Activated naive CD8-positive, alpha-beta T cell (primary cell): ENCODE results near the gene LYG1.
"Not testable (repeated sequence)": the region's sequence is repeated elsewhere in the genome, so short reads cannot be mapped to it uniquely, and the experiment has no call there.

Source experiments
- H3K27ac Mint-ChIP-seq: one replicate; pipeline ENCODE4 v1.8.0; 2021; ENCODE audit warnings: mixed read lengths
- H3K27me3 Mint-ChIP-seq: one replicate; pipeline ENCODE4 v1.8.0; 2021; ENCODE audit warnings: mixed read lengths
- H3K36me3 Mint-ChIP-seq: one replicate; pipeline ENCODE4 v1.8.0; 2021; ENCODE audit warnings: mixed read lengths
- H3K4me1 Mint-ChIP-seq: one replicate; pipeline ENCODE4 v1.8.0; 2021; ENCODE audit warnings: low read depth, mixed read lengths
- H3K4me3 Mint-ChIP-seq: one replicate; pipeline ENCODE4 v1.8.0; 2021; ENCODE audit warnings: mild to moderate bottlenecking, mixed read lengths
- H3K9me3 Mint-ChIP-seq: one replicate; pipeline ENCODE4 v1.8.0; 2021; ENCODE audit warnings: low read depth, mixed read lengths

Gene LYG1

GRCh38 chr2:99299580-99299979, 1.4 kb downstream of the LYG1 start:
- Mint-ChIP-seq H3K27me3 (no peaks in the 10 kb centered on the region), H3K4me1 (no peaks in the 10 kb centered on the region), H3K9me3 (peaks cover 5% of the 10 kb centered on the region), H3K27ac (no peak overlapping the region), H3K4me3 (no peak overlapping the region), H3K36me3 (peaks cover 24% of the 10 kb centered on the region)

GRCh38 chr2:99297994-99298393, 3.0 kb downstream of the LYG1 start:
- peaks cover 5% of the 10 kb centered on the region for H3K9me3 Mint-ChIP-seq
- no peak overlapping the region for H3K4me3 Mint-ChIP-seq
- no peak overlapping the region for H3K27ac Mint-ChIP-seq
- no peaks in the 10 kb centered on the region for H3K27me3 Mint-ChIP-seq
- peaks cover 20% of the 10 kb centered on the region for H3K36me3 Mint-ChIP-seq
- H3K4me1 Mint-ChIP-seq, result no peaks in the 10 kb centered on the region

- Mint-ChIP-seq H3K36me3 (peaks cover 22% of the 10 kb centered on the region), H3K4me1 (no peaks in the 10 kb centered on the region), H3K9me3 (peaks cover 2% of the 10 kb centered on the region), H3K27ac (no peak overlapping the region), H3K4me3 (no peak overlapping the region), H3K27me3 (no peaks in the 10 kb centered on the region)
These were observed 15.5 kb downstream of the LYG1 start for GRCh38 chr2:99285526-99285925.

- Mint-ChIP-seq H3K4me3 (no peak overlapping the region), H3K36me3 (peaks cover 36% of the 10 kb centered on the region), H3K27me3 (no peaks in the 10 kb centered on the region), H3K27ac (no peak overlapping the region), H3K9me3 (peaks cover 12% of the 10 kb centered on the region), H3K4me1 (no peaks in the 10 kb centered on the region)
These were observed 20.9 kb downstream of the LYG1 start for GRCh38 chr2:99279969-99280695.

GRCh38 chr2:99278793-99279291, 22.2 kb downstream of the LYG1 start:
- H3K9me3 Mint-ChIP-seq, result peaks cover 12% of the 10 kb centered on the region
- H3K27me3 Mint-ChIP-seq, result no peaks in the 10 kb centered on the region
- peaks cover 34% of the 10 kb centered on the region for H3K36me3 Mint-ChIP-seq
- H3K4me3 Mint-ChIP-seq, result no peak overlapping the region
- H3K27ac Mint-ChIP-seq, result no peak overlapping the region
- no peaks in the 10 kb centered on the region for H3K4me1 Mint-ChIP-seq

GRCh38 chr2:99278195-99278765, 22.7 kb downstream of the LYG1 start:
- not testable (repeated sequence) for H3K4me1 Mint-ChIP-seq, H3K27ac Mint-ChIP-seq, H3K27me3 Mint-ChIP-seq, H3K4me3 Mint-ChIP-seq
- peaks cover 32% of the 10 kb centered on the region for H3K36me3 Mint-ChIP-seq
- H3K9me3 Mint-ChIP-seq, result peaks cover 12% of the 10 kb centered on the region

GRCh38 chr2:99275882-99276281, 25.1 kb downstream of the LYG1 start:
- Mint-ChIP-seq H3K9me3 (peaks cover 18% of the 10 kb centered on the region), H3K36me3 (peaks cover 34% of the 10 kb centered on the region), H3K4me1 (no peaks in the 10 kb centered on the region), H3K4me3 (no peak overlapping the region), H3K27ac (no peak overlapping the region), H3K27me3 (no peaks in the 10 kb centered on the region)

GRCh38 chr2:99261242-99261641, 39.8 kb downstream of the LYG1 start:
- Mint-ChIP-seq H3K36me3 (peaks cover 13% of the 10 kb centered on the region), H3K27ac (no peak overlapping the region), H3K4me1 (no peaks in the 10 kb centered on the region), H3K9me3 (peaks cover 6% of the 10 kb centered on the region), H3K27me3 (no peaks in the 10 kb centered on the region), H3K4me3 (no peak overlapping the region)

- H3K4me1 Mint-ChIP-seq, result no peaks in the 10 kb centered on the region
- peaks cover 9% of the 10 kb centered on the region for H3K36me3 Mint-ChIP-seq
- no peak overlapping the region for H3K4me3 Mint-ChIP-seq
- no peak overlapping the region for H3K27ac Mint-ChIP-seq
- H3K9me3 Mint-ChIP-seq, result peaks cover 6% of the 10 kb centered on the region
- H3K27me3 Mint-ChIP-seq, result no peaks in the 10 kb centered on the region
These were observed 40.8 kb downstream of the LYG1 start for GRCh38 chr2:99260184-99260583.

GRCh38 chr2:99259465-99259864, 41.5 kb downstream of the LYG1 start:
- Mint-ChIP-seq H3K27me3 (no peaks in the 10 kb centered on the region), H3K4me1 (no peaks in the 10 kb centered on the region), H3K4me3 (no peak overlapping the region), H3K27ac (no peak overlapping the region), H3K9me3 (peaks cover 6% of the 10 kb centered on the region), H3K36me3 (peaks cover 9% of the 10 kb centered on the region)

- Mint-ChIP-seq H3K27ac (no peak overlapping the region), H3K4me1 (no peaks in the 10 kb centered on the region), H3K27me3 (no peaks in the 10 kb centered on the region), H3K36me3 (peaks cover 6% of the 10 kb centered on the region), H3K4me3 (no peak overlapping the region), H3K9me3 (peaks cover 6% of the 10 kb centered on the region)
These were observed 44.3 kb downstream of the LYG1 start for GRCh38 chr2:99256677-99257076.

GRCh38 chr2:99255491-99256318, 45.3 kb downstream of the LYG1 start, which contains the start of gene LYG2:
TSS of gene LYG2 (minus strand) at chr2:99255666. CDS start at chr2:99254260, 1,406 bp downstream.
- Mint-ChIP-seq H3K4me3 (no peak within 1 kb of the TSS), H3K27me3 (no peaks in the 10 kb centered on the region), H3K36me3 (peaks cover 8% of the 10 kb centered on the region), H3K4me1 (no peaks in the 10 kb centered on the region), H3K9me3 (peaks cover 6% of the 10 kb centered on the region), H3K27ac (no peak within 1 kb of the TSS)

GRCh38 chr2:99249951-99250350, 51.0 kb downstream of the LYG1 start:
- H3K9me3 Mint-ChIP-seq, result no peaks in the 10 kb centered on the region
- peaks cover 13% of the 10 kb centered on the region for H3K36me3 Mint-ChIP-seq
- no peak overlapping the region for H3K4me3 Mint-ChIP-seq
- H3K27ac Mint-ChIP-seq, result no peak overlapping the region
- no peaks in the 10 kb centered on the region for H3K27me3 Mint-ChIP-seq
- H3K4me1 Mint-ChIP-seq, result no peaks in the 10 kb centered on the region

GRCh38 chr2:99242151-99242550, 58.8 kb downstream of the LYG1 start:
- H3K4me3 Mint-ChIP-seq, result no peak overlapping the region
- no peaks in the 10 kb centered on the region for H3K27me3 Mint-ChIP-seq
- no peaks in the 10 kb centered on the region for H3K4me1 Mint-ChIP-seq
- H3K9me3 Mint-ChIP-seq, result no peaks in the 10 kb centered on the region
- peaks cover 13% of the 10 kb centered on the region for H3K36me3 Mint-ChIP-seq
- no peak overlapping the region for H3K27ac Mint-ChIP-seq

GRCh38 chr2:99240431-99240830, 60.6 kb downstream of the LYG1 start:
- no peak overlapping the region for H3K4me3 Mint-ChIP-seq
- H3K9me3 Mint-ChIP-seq, result no peaks in the 10 kb centered on the region
- no peaks in the 10 kb centered on the region for H3K4me1 Mint-ChIP-seq
- peaks cover 6% of the 10 kb centered on the region for H3K36me3 Mint-ChIP-seq
- no peak overlapping the region for H3K27ac Mint-ChIP-seq
- H3K27me3 Mint-ChIP-seq, result no peaks in the 10 kb centered on the region
